Heart left ventricle (tissue), 13 donors: ENCODE data around the gene KLF15.

Source experiments
- CTCF ChIP-seq, 12 donors: fragments of 200-600 bp; sonication (generic) in 4 of 12; IDR thresholded peaks; one replicate each; pipeline versions ENCODE4 v1.5.0 to v1.8.0; 2018 to 2022; ENCODE audit warnings: antibody characterized with exemption in 12 of 12, mild to moderate bottlenecking in 5 of 12
- POLR2A ChIP-seq, 2 donors: fragments of 450-650 bp; IDR thresholded peaks; one replicate each; pipeline ENCODE4 v1.6.1; 2017; ENCODE audit warnings: antibody characterized with exemption in 2 of 2, mild to moderate bottlenecking in 2 of 2, moderate library complexity in 2 of 2
- donor health status: ischemic (EF 13 %, LVEDD 7.1; RV severe dilation, severe dysfunction).
- donor health status: DM: no; HTN: yes; CAD: no.
- donor health status: DM: no; HTN: no; CAD: no.
- donor health status: ischemic (EF 25% LVEDD 6.9; RV normal size, moderate dysfunction).
- donor health status: ischemic (EF 25% LVEDD 5.7; RV mildly dilated, moderate dysfunction).
- donor health status: ischemic (EF 35%, LVEDD 5.7; RV mildly dilated, moderate dysfunction).
- donor health status: nonischemic (EF 11% LVEDD 7.7; RV severe dilation, severe dysfunction).
- donor health status: DM: yes; HTN: yes; CAD: no.
- donor health status: PGD.
- donor health status: ischemic (EF 29% LVEDD 5.4; RV normal size, mild dysfunction).
- donor health status: nonischemic (EF 23%, LVEDD 6.1; RV moderate dilation, normal function).

- TF ChIP-seq CTCF (IDR thresholded peaks at IDR 0.05) (no peak), POLR2A (IDR thresholded peaks at IDR 0.05) (no peak)
Observed at GRCh38 chr3:126329927-126330725, 27.1 kb downstream of the KLF15 start.
